ENCODE measurements around the gene GAB4. TPM values are rescaled to one million over a fixed set of nuclear protein-coding genes. Genes with fewer than 3 reads are reported as not detected.

Gene GAB4
- total and polyA plus RNA-seq, 2 donors (not counting 3 experiments of a cell fraction or from before 2014, with no cell fraction given): not detected

DNA sequence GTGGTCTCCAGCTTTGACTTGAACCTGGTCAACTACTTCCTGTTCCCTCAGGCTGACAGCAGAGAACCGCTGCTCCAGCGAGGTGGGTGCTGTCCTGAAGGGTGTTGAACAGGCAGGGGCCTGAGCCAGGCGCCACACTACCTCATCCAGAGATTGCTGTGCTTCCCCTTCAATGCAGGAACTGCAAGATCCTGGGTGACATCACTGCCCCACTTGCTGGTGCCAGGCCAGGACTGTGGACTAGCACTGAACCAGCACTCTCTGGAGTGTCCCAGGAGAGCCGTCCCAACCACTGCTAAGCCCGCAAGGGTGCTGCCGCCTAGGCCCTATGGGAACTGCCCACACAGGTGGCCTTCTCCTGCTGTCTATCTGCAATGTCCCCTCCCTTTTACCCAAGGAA, 51.7 kb downstream of the GAB4 start:
- Histone ChIP-seq H2AFZ (ENCODE audit: low read depth, low read length) (no peak overlapping the region), H3K9me3 (replicated peaks; ENCODE audit: control insufficient read depth, insufficient read depth, low read length) (no peaks in the 10 kb centered on the region), H3K36me3 (ENCODE audit: control insufficient read depth in 2 of 2, extremely low read depth in 1 of 2, insufficient read depth in 2 of 2, low read length in 2 of 2) (no peaks in the 10 kb centered on the region), H3K9me1 (replicated peaks; ENCODE audit: control insufficient read depth, extremely low read depth, insufficient read depth, low read length) (no peaks in the 10 kb centered on the region), H3K27me3 (ENCODE audit: control insufficient read depth in 2 of 2, insufficient read depth in 2 of 2, low read length in 2 of 2) (no peaks in the 10 kb centered on the region), H3K27ac (ENCODE audit: insufficient read depth, low read depth, low read length) (no peak overlapping the region), H3K4me2 (ENCODE audit: insufficient read depth, low read length) (no peak overlapping the region), H3K9ac (replicated peaks; ENCODE audit: extremely low read depth, insufficient read depth, low read length) (no peak overlapping the region), H3K4me1 (ENCODE audit: control insufficient read depth, extremely low read depth, insufficient read depth, low read length) (no peaks in the 10 kb centered on the region), H3K4me3 (replicated peaks in 1 of 3; ENCODE audit: insufficient read depth in 1 of 3, low read depth in 1 of 3, low read length in 3 of 3) (no peak overlapping the region), H3K79me2 (ENCODE audit: control insufficient read depth, insufficient read depth, low read length) (no peaks in the 10 kb centered on the region), H4K20me1 (replicated peaks; ENCODE audit: control insufficient read depth, extremely low read depth, insufficient read depth, low read length) (no peaks in the 10 kb centered on the region)
- DNase-seq (ENCODE audit: low read depth, low spot score): no peak
- no peak for TF ChIP-seq POLR2AphosphoS5 (IDR thresholded peaks at IDR 0.05; ENCODE audit: insufficient read depth, low read depth, low read length)
- TF ChIP-seq FOS (IDR thresholded peaks at IDR 0.05; ENCODE audit: borderline replicate concordance, insufficient read depth, low read length): no peak
- TF ChIP-seq EZH2 (IDR thresholded peaks at IDR 0.05; ENCODE audit: borderline replicate concordance, low read depth, low read length, severe bottlenecking): no peak
- no TSS peak for BruUV-seq (replicated peaks)
- intact Hi-C loops (cut with micrococcal nuclease) (no loop called here), dilution Hi-C loops (cut with MboI; ENCODE audit: extremely low pct_ligation_motif_present, low sequenced_read_pairs) (no loop called here)
- no peak for FAIRE-seq
- CTCF ChIA-PET: no interaction called here
- POLR2A ChIA-PET: no interaction called here

- no peak for FAIRE-seq
- intact Hi-C loops (cut with micrococcal nuclease): no loop called here
- Histone ChIP-seq H3K27me3 (ENCODE audit: control insufficient read depth in 2 of 2, insufficient read depth in 2 of 2, low read length in 2 of 2) (no peaks in the 10 kb centered on the region), H3K4me3 (replicated peaks in 1 of 3; ENCODE audit: insufficient read depth in 1 of 3, low read depth in 1 of 3, low read length in 3 of 3) (no peak overlapping the region), H4K20me1 (replicated peaks; ENCODE audit: control insufficient read depth, extremely low read depth, insufficient read depth, low read length) (no peaks in the 10 kb centered on the region), H3K4me2 (ENCODE audit: insufficient read depth, low read length) (no peak overlapping the region), H3K9ac (replicated peaks; ENCODE audit: extremely low read depth, insufficient read depth, low read length) (no peak overlapping the region), H3K36me3 (ENCODE audit: control insufficient read depth in 2 of 2, extremely low read depth in 1 of 2, insufficient read depth in 2 of 2, low read length in 2 of 2) (no peaks in the 10 kb centered on the region), H3K27ac (ENCODE audit: insufficient read depth, low read depth, low read length) (no peak overlapping the region), H3K9me3 (replicated peaks; ENCODE audit: control insufficient read depth, insufficient read depth, low read length) (no peaks in the 10 kb centered on the region), H3K79me2 (ENCODE audit: control insufficient read depth, insufficient read depth, low read length) (no peaks in the 10 kb centered on the region), H2AFZ (ENCODE audit: low read depth, low read length) (no peak overlapping the region), H3K4me1 (ENCODE audit: control insufficient read depth, extremely low read depth, insufficient read depth, low read length) (no peaks in the 10 kb centered on the region), H3K9me1 (replicated peaks; ENCODE audit: control insufficient read depth, extremely low read depth, insufficient read depth, low read length) (no peaks in the 10 kb centered on the region)
- no peak for DNase-seq (ENCODE audit: low read depth, low spot score)
- POLR2A ChIA-PET: no interaction called here
- no TSS peak for BruUV-seq (replicated peaks)
- dilution Hi-C loops (cut with MboI; ENCODE audit: extremely low pct_ligation_motif_present, low sequenced_read_pairs): no loop called here
- CTCF ChIA-PET: interaction anchor here (1.4 kb wide), 1 partner anchor 102 kb away, joined by 3 read pairs; no protein-coding TSS in a partner anchor
- TF ChIP-seq JUN (IDR thresholded peaks at IDR 0.05; ENCODE audit: borderline replicate concordance, insufficient read depth, insufficient read length, low read depth): no peak
- no peak for TF ChIP-seq POLR2AphosphoS5 (IDR thresholded peaks at IDR 0.05; ENCODE audit: insufficient read depth, low read depth, low read length)
- no peak for TF ChIP-seq CTCF (IDR thresholded peaks at IDR 0.05; ENCODE audit: extremely low read depth in 1 of 2, insufficient read depth in 1 of 2, low read depth in 1 of 2, low read length in 2 of 2)
- TF ChIP-seq POLR2A (IDR thresholded peaks at IDR 0.05; ENCODE audit: low read depth, low read length): no peak
Measured at GRCh38 chr22:16955678-16956210, 52.3 kb downstream of the GAB4 start.
